Esophagus muscularis mucosa (tissue), 4 donors: ENCODE results near the gene PTMA. TPM values are rescaled to one million over a fixed set of nuclear protein-coding genes. Genes with fewer than 3 reads are reported as not detected.

Experiments used
- DNase-seq: peaks from one replicate; pipeline ENCODE4 v3.0.0-alpha.2; 2017; ENCODE audit errors: extremely low spot score
- H3K27ac ChIP-seq, 4 donors: fragments of 200-600 bp; sonication (generic); replicated peaks in 1 of 4; 1 replicate in 3 of 4; 2 replicates in 1 of 4; pipeline ENCODE4 v1.5.1; 2016 to 2019; ENCODE audit warnings: mild to moderate bottlenecking in 1 of 4
- H3K27me3 ChIP-seq, 4 donors: fragments of 200-600 bp; sonication (generic); one replicate each; pipeline versions ENCODE4 v1.5.1 to v1.6.0; 2016 to 2019
- H3K36me3 ChIP-seq, 4 donors: fragments of 200-600 bp; sonication (generic); one replicate each; pipeline ENCODE4 v1.5.1; 2016 to 2019
- H3K4me1 ChIP-seq, 4 donors: fragments of 200-600 bp; sonication (generic); one replicate each; pipeline ENCODE4 v1.5.1; 2016 to 2019
- H3K4me3 ChIP-seq, 4 donors: fragments of 200-600 bp; sonication (generic); 1 replicate in 2 of 4; 2 replicates in 2 of 4; pipeline ENCODE4 v1.5.1; 2016 to 2019; ENCODE audit warnings: mild to moderate bottlenecking in 4 of 4, moderate library complexity in 1 of 4
- H3K9me3 ChIP-seq, 4 donors: fragments of 200-600 bp; sonication (generic); 1 replicate in 3 of 4; 2 replicates in 1 of 4; pipeline ENCODE4 v1.5.1; 2016 to 2019
- CTCF ChIP-seq, 3 experiments: fragments of 200-600 bp in 2 of 3; fragments of 450-650 bp in 1 of 3; sonication (generic) in 2 of 3; IDR thresholded peaks; one replicate each; pipeline ENCODE4 v1.5.1; 2017 to 2019; ENCODE audit warnings: antibody characterized with exemption in 3 of 3, mild to moderate bottlenecking in 2 of 3, moderate library complexity in 1 of 3
- EP300 ChIP-seq: sonication (generic); formaldehyde crosslinking; IDR thresholded peaks from one replicate; pipeline ENCODE4 v1.6.1; 2017; ENCODE audit warnings: antibody characterized with exemption
- POLR2A ChIP-seq: fragments of 450-650 bp; IDR thresholded peaks from one replicate; pipeline ENCODE4 v1.6.1; 2017; ENCODE audit warnings: antibody characterized with exemption, moderate library complexity, mild to moderate bottlenecking, low read depth
- POLR2AphosphoS5 ChIP-seq, 2 donors: sonication (generic); formaldehyde crosslinking; IDR thresholded peaks; one replicate each; pipeline ENCODE4 v1.6.1; 2017; ENCODE audit warnings: antibody characterized with exemption in 2 of 2
- WGBS: methylation state at CpG from one replicate; pipeline ENCODE4 v1.1.5; 2018; 5-methylcytosine and 5-hydroxymethylcytosine counted together
- intact Hi-C: fragments of 100-400 bp; cut with DNase I; formaldehyde crosslinking; loops from one replicate; pipeline ENCODE4 v1.15.1; 2023
- total RNA-seq, 4 donors: library from RNA; depleted of rRNA; stranded (reverse); fragments of >200 nt; gene quantifications; one replicate each; pipeline versions ENCODE4 v1.1.0 to v1.2.1, GENCODE V29; 2016

PTMA gene
- total RNA-seq, 4 donors from 2014 or later, result 571 to 894 (median 806) TPM

- Histone ChIP-seq H3K9me3 (no peaks in the 10 kb centered on the region), H3K4me3 (no peak overlapping the region), H3K27me3 (no peaks in the 10 kb centered on the region), H3K27ac (peak overlapping the region in 3 of 4 donors; percentile 8 to 99 (median 99)), H3K4me1 (peaks cover 62 to 76% (median 73%) of the 10 kb centered on the region in 4 donors), H3K36me3 (no peaks in the 10 kb centered on the region)
- 100% methylated on average over 2 of the region's 2 CpGs for WGBS
- TF ChIP-seq CTCF (IDR thresholded peaks at IDR 0.05) (no peak), EP300 (no peak), POLR2AphosphoS5 (IDR thresholded peaks at IDR 0.05) (no peak), POLR2A (no peak)
- intact Hi-C loops, result no loop called here
- no peak for DNase-seq
Measured at GRCh38 chr2:231668981-231669380, 39.3 kb upstream of the PTMA start.

DNA sequence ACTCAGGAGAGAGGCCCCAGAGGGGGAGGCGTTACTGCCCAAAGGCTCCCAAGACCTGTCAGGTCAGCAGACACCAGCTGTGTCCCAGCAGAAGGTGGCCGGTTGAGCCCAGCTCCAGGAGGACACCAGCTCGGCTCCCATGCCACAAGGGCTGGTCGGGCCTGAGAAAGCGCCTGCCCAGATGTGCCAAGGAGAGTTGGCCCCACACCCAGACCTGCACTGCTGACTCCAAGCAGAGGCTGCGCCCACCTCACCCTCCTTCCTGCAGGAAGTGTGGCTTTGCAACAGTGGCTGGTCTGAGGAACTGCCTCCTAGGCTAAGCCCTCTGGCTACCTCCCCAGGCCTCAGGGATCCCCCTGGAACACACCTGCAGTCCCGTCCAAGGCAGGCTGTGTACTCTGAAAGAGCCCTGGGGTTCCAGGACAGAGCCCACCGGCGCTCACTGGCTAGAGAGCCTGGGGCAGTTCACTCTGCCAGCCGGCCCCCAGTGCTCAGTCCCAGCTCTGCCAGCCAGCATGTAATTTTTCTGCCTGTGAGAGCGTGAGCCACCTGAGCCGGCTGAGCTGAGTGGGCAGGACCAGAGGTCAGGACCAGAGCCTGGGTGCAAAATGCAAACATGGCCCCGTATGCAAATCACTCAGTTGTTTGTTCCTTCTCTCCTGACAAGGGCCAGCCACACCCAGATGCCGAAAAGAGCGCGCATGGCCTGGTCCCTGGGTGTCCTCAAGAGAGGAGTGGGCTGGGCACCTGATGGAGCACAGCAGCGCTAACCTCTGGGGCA lies 36.9 kb upstream of the PTMA start:
- Histone ChIP-seq H3K4me1 (peaks cover 64 to 73% (median 68%) of the 10 kb centered on the region in 4 donors), H3K9me3 (no peaks in the 10 kb centered on the region), H3K27ac (peak overlapping the region; percentile 82 to 94 (median 88))

DNA sequence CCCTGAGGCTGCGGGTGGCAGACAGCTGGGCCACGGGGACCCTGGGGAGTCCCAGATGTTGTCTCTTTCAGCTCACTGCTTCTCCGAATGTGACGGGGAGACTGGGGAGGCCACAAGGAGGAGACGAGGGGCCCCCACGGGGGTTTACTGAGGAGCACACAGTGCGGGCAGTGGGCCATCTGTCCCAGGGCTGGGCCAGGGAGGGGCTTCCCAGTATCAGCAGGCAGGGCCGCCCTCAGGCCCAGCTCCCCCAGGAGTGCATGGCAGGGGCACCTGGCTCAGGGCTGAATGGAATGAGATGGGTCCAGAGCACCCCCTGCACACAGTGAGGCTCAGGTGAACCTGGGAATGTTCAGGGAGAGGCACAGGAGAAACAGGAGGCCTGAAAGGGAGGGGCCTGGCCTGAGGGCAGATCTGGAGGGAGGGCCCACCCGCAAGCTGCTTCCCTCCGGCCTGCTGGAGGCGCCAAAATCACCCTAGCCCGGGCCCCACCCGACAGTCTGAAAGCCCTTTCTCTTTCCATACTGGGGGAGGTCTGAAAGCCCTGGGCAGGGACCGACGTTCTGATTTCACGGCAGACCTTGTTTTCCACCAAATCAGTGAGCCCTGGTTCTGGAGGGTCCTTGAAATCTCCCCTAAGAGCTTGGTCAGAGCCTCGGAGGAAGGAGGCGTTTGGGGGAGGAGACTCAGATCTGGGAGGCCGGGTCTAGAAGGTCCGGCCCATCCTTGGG lies 35.5 kb upstream of the PTMA start:
- Histone ChIP-seq H3K9me3 (no peaks in the 10 kb centered on the region), H3K4me1 (peaks cover 58 to 66% (median 62%) of the 10 kb centered on the region in 4 donors), H3K4me3 (peak overlapping the region in 3 of 4 donors; percentile 9 to 23 (median 9)), H3K27ac (peak overlapping the region; percentile 82 to 94 (median 88)), H3K36me3 (no peaks in the 10 kb centered on the region), H3K27me3 (no peaks in the 10 kb centered on the region)
- DNase-seq, result no peak
- TF ChIP-seq CTCF (IDR thresholded peaks at IDR 0.05), result peak in 1 of 3 experiments; percentile 22
- TF ChIP-seq EP300, result no peak
- no peak for TF ChIP-seq POLR2A
- TF ChIP-seq POLR2AphosphoS5 (IDR thresholded peaks at IDR 0.05), result peak in 1 of 2 donors; percentile 34
- intact Hi-C loops, result no loop called here
- WGBS, result 51% methylated on average over 10 of the region's 20 CpGs

More for the DNA sequence above, 36.9 kb upstream of the PTMA start:
- TF ChIP-seq EP300 (no peak), POLR2A (no peak), POLR2AphosphoS5 (IDR thresholded peaks at IDR 0.05) (no peak), CTCF (IDR thresholded peaks at IDR 0.05) (no peak)
- Histone ChIP-seq H3K4me3 (peak overlapping the region in 1 of 4 donors; percentile 3), H3K36me3 (no peaks in the 10 kb centered on the region), H3K27me3 (no peaks in the 10 kb centered on the region)
- DNase-seq, result no peak
- intact Hi-C loops, result no loop called here
- 64% methylated on average over 11 of the region's 17 CpGs for WGBS

GRCh38 chr2:231673348-231673770 lies 35.0 kb upstream of the PTMA start:
- Histone ChIP-seq H3K27me3 (no peaks in the 10 kb centered on the region), H3K4me3 (peak overlapping the region in 3 of 4 donors; percentile 9 to 23 (median 9)), H3K9me3 (no peaks in the 10 kb centered on the region), H3K36me3 (no peaks in the 10 kb centered on the region), H3K4me1 (peaks cover 57 to 65% (median 61%) of the 10 kb centered on the region in 4 donors), H3K27ac (peak overlapping the region; percentile 82 to 94 (median 88))
- WGBS, result 66% methylated on average over 3 of the region's 6 CpGs
- intact Hi-C loops, result no loop called here
- DNase-seq, result no peak
- TF ChIP-seq EP300, result no peak
- no peak for TF ChIP-seq POLR2AphosphoS5 (IDR thresholded peaks at IDR 0.05)
- no peak for TF ChIP-seq POLR2A
- TF ChIP-seq CTCF (IDR thresholded peaks at IDR 0.05), result no peak
